ENCODE measurements around the gene MEI1. TPM values are rescaled to one million over a fixed set of nuclear protein-coding genes. Genes with fewer than 3 reads are reported as not detected.

The MEI1 gene
- polyA plus RNA-seq, 1 donor (not counting 4 experiments of a cell fraction or from before 2014, with no cell fraction given) = 0.10 TPM

DNA sequence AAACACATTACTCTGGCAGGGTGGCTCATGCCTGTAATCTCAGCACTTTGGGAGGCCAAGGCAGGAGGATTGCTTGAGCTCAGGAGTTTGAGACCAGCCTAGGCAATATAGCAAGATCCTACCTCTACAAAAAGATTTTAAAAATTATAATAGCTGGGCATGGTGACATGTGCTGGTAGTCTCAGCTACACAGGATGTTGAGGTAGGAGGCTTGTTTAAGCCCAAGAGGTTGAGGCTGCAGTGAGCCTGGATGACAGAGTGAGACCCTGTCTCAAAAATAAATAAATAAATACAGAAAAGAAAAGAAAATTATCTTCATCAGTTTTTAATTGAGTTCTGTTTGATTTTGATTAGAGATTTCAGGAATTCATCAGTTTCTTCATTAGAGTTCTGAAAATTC is 106.3 kb downstream of the MEI1 start:
- Histone ChIP-seq H2AFZ (ENCODE audit: control insufficient read depth, low read length) (no peak overlapping the region), H3K9me1 (ENCODE audit: control insufficient read depth, extremely low read depth, insufficient read depth, low read length) (peaks cover 3% of the 10 kb centered on the region), H3K27me3 (ENCODE audit: control insufficient read depth, extremely low read depth, insufficient read depth, low read length) (no peaks in the 10 kb centered on the region), H3K27ac (ENCODE audit: control insufficient read depth, insufficient read depth, low read length) (no peak overlapping the region), H3K79me2 (ENCODE audit: control insufficient read depth, insufficient read depth, low read length) (peaks cover 17% of the 10 kb centered on the region), H3K9me3 (ENCODE audit: control insufficient read depth, low read depth, low read length) (no peaks in the 10 kb centered on the region), H3K4me2 (ENCODE audit: control insufficient read depth, extremely low read depth, insufficient read depth, low read depth, low read length) (no peak overlapping the region), H3K9ac (ENCODE audit: control insufficient read depth, extremely low read depth, insufficient read depth, low read length) (no peak overlapping the region), H4K20me1 (ENCODE audit: control insufficient read depth, extremely low read depth, insufficient read depth, low read length) (no peaks in the 10 kb centered on the region), H3K4me3 (ENCODE audit: control insufficient read depth in 2 of 3, extremely low read depth in 1 of 3, insufficient read depth in 2 of 3, low read depth in 1 of 3, low read length in 3 of 3) (no peak overlapping the region), H3K4me1 (ENCODE audit: control insufficient read depth, extremely low read depth, insufficient read depth, low read length) (peaks cover 11% of the 10 kb centered on the region), H3K36me3 (ENCODE audit: control insufficient read depth in 2 of 2, extremely low read depth in 1 of 2, insufficient read depth in 2 of 2, low read length in 2 of 2) (peaks cover 0 to 8% of the 10 kb centered on the region in 2 experiments)
- dilution Hi-C loops (cut with MboI; ENCODE audit: extremely low pct_ligation_motif_present, low sequenced_read_pairs) = no loop called here
- FAIRE-seq (no peak), DNase-seq (ENCODE audit: low read depth, low spot score) (no peak)
- TF ChIP-seq, protein P1, sequence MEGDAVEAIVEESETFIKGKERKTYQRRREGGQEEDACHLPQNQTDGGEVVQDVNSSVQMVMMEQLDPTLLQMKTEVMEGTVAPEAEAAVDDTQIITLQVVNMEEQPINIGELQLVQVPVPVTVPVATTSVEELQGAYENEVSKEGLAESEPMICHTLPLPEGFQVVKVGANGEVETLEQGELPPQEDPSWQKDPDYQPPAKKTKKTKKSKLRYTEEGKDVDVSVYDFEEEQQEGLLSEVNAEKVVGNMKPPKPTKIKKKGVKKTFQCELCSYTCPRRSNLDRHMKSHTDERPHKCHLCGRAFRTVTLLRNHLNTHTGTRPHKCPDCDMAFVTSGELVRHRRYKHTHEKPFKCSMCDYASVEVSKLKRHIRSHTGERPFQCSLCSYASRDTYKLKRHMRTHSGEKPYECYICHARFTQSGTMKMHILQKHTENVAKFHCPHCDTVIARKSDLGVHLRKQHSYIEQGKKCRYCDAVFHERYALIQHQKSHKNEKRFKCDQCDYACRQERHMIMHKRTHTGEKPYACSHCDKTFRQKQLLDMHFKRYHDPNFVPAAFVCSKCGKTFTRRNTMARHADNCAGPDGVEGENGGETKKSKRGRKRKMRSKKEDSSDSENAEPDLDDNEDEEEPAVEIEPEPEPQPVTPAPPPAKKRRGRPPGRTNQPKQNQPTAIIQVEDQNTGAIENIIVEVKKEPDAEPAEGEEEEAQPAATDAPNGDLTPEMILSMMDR (optimal IDR thresholded peaks at IDR 0.05 in 1 of 3, IDR thresholded peaks at IDR 0.05 in 1 of 3, conservative IDR thresholded peaks at IDR 0.05 in 1 of 3; ENCODE audit: extremely low read depth in 1 of 3, insufficient read depth in 2 of 3, low read length in 3 of 3) = no peak
- no peak for TF ChIP-seq EZH2 (IDR thresholded peaks at IDR 0.05; ENCODE audit: low read length)

DNA sequence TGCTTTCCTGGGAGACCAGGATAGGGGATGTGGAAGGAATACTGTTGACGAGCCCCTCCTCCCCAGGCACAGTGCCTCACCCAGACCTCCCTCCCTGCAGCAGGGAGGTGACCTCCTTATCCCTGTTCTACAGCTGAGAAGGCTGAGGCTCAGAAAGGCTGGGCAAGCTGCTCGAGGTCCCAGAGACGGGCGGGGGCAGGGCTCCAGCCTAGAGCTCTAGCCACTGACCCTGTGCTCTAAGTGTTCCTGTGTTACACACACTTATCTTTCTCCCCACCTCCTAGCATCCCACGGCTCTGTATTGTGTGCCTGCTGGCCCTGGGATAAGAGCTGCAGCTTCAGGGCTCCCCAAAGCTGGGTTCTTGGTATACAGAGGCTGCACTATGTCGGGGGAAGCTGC is 109.1 kb downstream of the MEI1 start:
- H3K36me3 ChIP-seq (ENCODE audit: control insufficient read depth in 2 of 2, extremely low read depth in 1 of 2, insufficient read depth in 2 of 2, low read length in 2 of 2) = peaks cover 1 to 10% of the 10 kb centered on the region in 2 experiments
- no peaks in the 10 kb centered on the region for H4K20me1 ChIP-seq (ENCODE audit: control insufficient read depth, extremely low read depth, insufficient read depth, low read length)
- H3K4me2 ChIP-seq (ENCODE audit: control insufficient read depth, extremely low read depth, insufficient read depth, low read depth, low read length) = no peak overlapping the region
- no peak overlapping the region for H2AFZ ChIP-seq (ENCODE audit: control insufficient read depth, low read length)
- H3K4me1 ChIP-seq (ENCODE audit: control insufficient read depth, extremely low read depth, insufficient read depth, low read length) = no peaks in the 10 kb centered on the region
- dilution Hi-C loops (cut with MboI; ENCODE audit: extremely low pct_ligation_motif_present, low sequenced_read_pairs) = no loop called here
- no peak overlapping the region for H3K27ac ChIP-seq (ENCODE audit: control insufficient read depth, insufficient read depth, low read length)
- no peak for DNase-seq (ENCODE audit: low read depth, low spot score)
- no peaks in the 10 kb centered on the region for H3K79me2 ChIP-seq (ENCODE audit: control insufficient read depth, insufficient read depth, low read length)
- FAIRE-seq = no peak
- H3K9me1 ChIP-seq (ENCODE audit: control insufficient read depth, extremely low read depth, insufficient read depth, low read length) = peaks cover 3% of the 10 kb centered on the region
- H3K9ac ChIP-seq (ENCODE audit: control insufficient read depth, extremely low read depth, insufficient read depth, low read length) = no peak overlapping the region
- no peak overlapping the region for H3K4me3 ChIP-seq (ENCODE audit: control insufficient read depth in 2 of 3, extremely low read depth in 1 of 3, insufficient read depth in 2 of 3, low read depth in 1 of 3, low read length in 3 of 3)
- TF ChIP-seq, protein P1 (optimal IDR thresholded peaks at IDR 0.05 in 1 of 3, IDR thresholded peaks at IDR 0.05 in 1 of 3, conservative IDR thresholded peaks at IDR 0.05 in 1 of 3; ENCODE audit: extremely low read depth in 1 of 3, insufficient read depth in 2 of 3, low read length in 3 of 3) = no peak
- TF ChIP-seq EZH2 (IDR thresholded peaks at IDR 0.05; ENCODE audit: low read length) = no peak
- H3K9me3 ChIP-seq (ENCODE audit: control insufficient read depth, low read depth, low read length) = no peaks in the 10 kb centered on the region
- no peaks in the 10 kb centered on the region for H3K27me3 ChIP-seq (ENCODE audit: control insufficient read depth, extremely low read depth, insufficient read depth, low read length)
